Measurements from ENCODE around the gene MAD2L1BP. TPM values are rescaled to one million over a fixed set of nuclear protein-coding genes. Genes with fewer than 3 reads are reported as not detected.

The MAD2L1BP gene
- total RNA-seq, 4 donors from 2014 or later = 15.6 to 36.6 (median 23.0) TPM

GRCh38 chr6:43604174-43604573 lies 31.5 kb upstream of the MAD2L1BP start:
- 60% methylated on average over 2 of the region's 2 CpGs for WGBS, 2 donors (ENCODE audit: low coverage in 1 of 2)

DNA sequence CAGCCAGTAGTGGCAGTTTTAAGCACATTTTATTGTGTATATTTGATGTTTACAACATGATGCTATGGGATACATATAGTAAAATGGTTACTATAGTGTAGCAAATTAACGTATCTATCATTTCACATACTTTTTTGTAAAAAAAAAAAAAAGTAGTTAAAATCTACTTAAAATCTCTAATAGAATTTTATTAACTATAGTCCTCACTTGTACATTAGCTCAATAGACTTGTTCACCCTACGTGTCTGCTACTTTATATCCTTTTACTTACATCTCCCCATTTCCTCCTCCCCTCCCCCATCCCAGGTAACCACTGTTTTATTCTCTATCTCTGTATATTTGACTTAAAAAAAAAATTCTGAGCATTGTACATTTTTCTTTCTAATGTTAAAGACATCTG lies 29.6 kb upstream of the MAD2L1BP start:
- H3K36me3 ChIP-seq = peaks cover 0 to 68% of the 10 kb centered on the region in 2 donors
- no peak for ATAC-seq
- WGBS, 2 donors (ENCODE audit: low coverage in 1 of 2) = 74 to 87% methylated on average over 2 of the region's 2 CpGs

More at GRCh38 chr6:43604174-43604573, 31.5 kb upstream of the MAD2L1BP start:
- H3K27ac ChIP-seq = no peak overlapping the region
- H3K4me3 ChIP-seq = no peak overlapping the region
- ATAC-seq = no peak
- H3K36me3 ChIP-seq = peaks cover 0 to 69% of the 10 kb centered on the region in 2 donors
- TF ChIP-seq POLR2A (IDR thresholded peaks at IDR 0.05) (no peak), POLR2AphosphoS5 (IDR thresholded peaks at IDR 0.05) (no peak), EP300 (IDR thresholded peaks at IDR 0.05) (no peak)
- TF ChIP-seq, protein P1, sequence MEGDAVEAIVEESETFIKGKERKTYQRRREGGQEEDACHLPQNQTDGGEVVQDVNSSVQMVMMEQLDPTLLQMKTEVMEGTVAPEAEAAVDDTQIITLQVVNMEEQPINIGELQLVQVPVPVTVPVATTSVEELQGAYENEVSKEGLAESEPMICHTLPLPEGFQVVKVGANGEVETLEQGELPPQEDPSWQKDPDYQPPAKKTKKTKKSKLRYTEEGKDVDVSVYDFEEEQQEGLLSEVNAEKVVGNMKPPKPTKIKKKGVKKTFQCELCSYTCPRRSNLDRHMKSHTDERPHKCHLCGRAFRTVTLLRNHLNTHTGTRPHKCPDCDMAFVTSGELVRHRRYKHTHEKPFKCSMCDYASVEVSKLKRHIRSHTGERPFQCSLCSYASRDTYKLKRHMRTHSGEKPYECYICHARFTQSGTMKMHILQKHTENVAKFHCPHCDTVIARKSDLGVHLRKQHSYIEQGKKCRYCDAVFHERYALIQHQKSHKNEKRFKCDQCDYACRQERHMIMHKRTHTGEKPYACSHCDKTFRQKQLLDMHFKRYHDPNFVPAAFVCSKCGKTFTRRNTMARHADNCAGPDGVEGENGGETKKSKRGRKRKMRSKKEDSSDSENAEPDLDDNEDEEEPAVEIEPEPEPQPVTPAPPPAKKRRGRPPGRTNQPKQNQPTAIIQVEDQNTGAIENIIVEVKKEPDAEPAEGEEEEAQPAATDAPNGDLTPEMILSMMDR (IDR thresholded peaks at IDR 0.05) = no peak
- H3K9me3 ChIP-seq = no peaks in the 10 kb centered on the region
- H3K27me3 ChIP-seq = no peaks in the 10 kb centered on the region
- peaks cover 0 to 17% (median 0%) of the 10 kb centered on the region in 3 donors for H3K4me1 ChIP-seq

GRCh38 chr6:43608310-43608763 lies 27.3 kb upstream of the MAD2L1BP start:
- no peaks in the 10 kb centered on the region for H3K9me3 ChIP-seq
- no peak for TF ChIP-seq POLR2A (IDR thresholded peaks at IDR 0.05)
- TF ChIP-seq, protein P1 (IDR thresholded peaks at IDR 0.05) = peak; percentile 63 to 79 (median 69)
- TF ChIP-seq POLR2AphosphoS5 (IDR thresholded peaks at IDR 0.05) = peak; percentile 10
- TF ChIP-seq EP300 (IDR thresholded peaks at IDR 0.05) = no peak

More for the DNA sequence above, 29.6 kb upstream of the MAD2L1BP start:
- H3K27me3 ChIP-seq = no peaks in the 10 kb centered on the region
- peaks cover 0 to 11% (median 0%) of the 10 kb centered on the region in 3 donors for H3K4me1 ChIP-seq
- no peaks in the 10 kb centered on the region for H3K9me3 ChIP-seq
- no peak overlapping the region for H3K27ac ChIP-seq
- TF ChIP-seq EP300 (IDR thresholded peaks at IDR 0.05) = no peak
- TF ChIP-seq, protein P1 (IDR thresholded peaks at IDR 0.05) = no peak
- no peak for TF ChIP-seq POLR2A (IDR thresholded peaks at IDR 0.05)
- TF ChIP-seq POLR2AphosphoS5 (IDR thresholded peaks at IDR 0.05) = no peak
- no peak overlapping the region for H3K4me3 ChIP-seq

GRCh38 chr6:43608807-43609206 lies 26.8 kb upstream of the MAD2L1BP start:
- whole genome bisulfite sequencing, 2 donors (ENCODE audit: low coverage in 1 of 2) = 53 to 60% methylated on average over 1 of the region's 1 CpG
- Histone ChIP-seq H3K9me3 (no peaks in the 10 kb centered on the region), H3K27ac (no peak overlapping the region), H3K4me1 (peaks cover 0 to 8% (median 0%) of the 10 kb centered on the region in 3 donors), H3K36me3 (peaks cover 0 to 68% of the 10 kb centered on the region in 2 donors), H3K27me3 (no peaks in the 10 kb centered on the region), H3K4me3 (no peak overlapping the region)
- no peak for ATAC-seq
- TF ChIP-seq POLR2AphosphoS5 (IDR thresholded peaks at IDR 0.05) (no peak), EP300 (IDR thresholded peaks at IDR 0.05) (no peak), POLR2A (IDR thresholded peaks at IDR 0.05) (no peak)
- TF ChIP-seq, protein P1 (IDR thresholded peaks at IDR 0.05) = no peak

More at GRCh38 chr6:43608310-43608763, 27.3 kb upstream of the MAD2L1BP start:
- 1 to 3% methylated on average over 5 of the region's 5 CpGs for WGBS, 2 donors (ENCODE audit: low coverage in 1 of 2)
- Histone ChIP-seq H3K27me3 (no peaks in the 10 kb centered on the region), H3K27ac (no peak overlapping the region), H3K36me3 (peaks cover 0 to 68% of the 10 kb centered on the region in 2 donors), H3K4me3 (no peak overlapping the region), H3K4me1 (peaks cover 0 to 8% (median 0%) of the 10 kb centered on the region in 3 donors)
- ATAC-seq = peak; percentile 58

GRCh38 chr6:43609402-43609801 lies 26.2 kb upstream of the MAD2L1BP start:
- Histone ChIP-seq H3K36me3 (peaks cover 0 to 72% of the 10 kb centered on the region in 2 donors), H3K4me3 (no peak overlapping the region), H3K4me1 (peaks cover 0 to 8% (median 0%) of the 10 kb centered on the region in 3 donors), H3K27ac (no peak overlapping the region), H3K9me3 (no peaks in the 10 kb centered on the region), H3K27me3 (no peaks in the 10 kb centered on the region)
- no peak for ATAC-seq
- 83 to 100% methylated on average over 1 of the region's 1 CpG for WGBS, 2 donors (ENCODE audit: low coverage in 1 of 2)
- TF ChIP-seq, protein P1 (IDR thresholded peaks at IDR 0.05) = no peak
- TF ChIP-seq POLR2AphosphoS5 (IDR thresholded peaks at IDR 0.05) (no peak), POLR2A (IDR thresholded peaks at IDR 0.05) (no peak), EP300 (IDR thresholded peaks at IDR 0.05) (no peak)

Measured in gastroesophageal sphincter (tissue), 4 donors.